H1 (cell line): Measurements from ENCODE around the gene FNDC5. TPM values are rescaled to one million over a fixed set of nuclear protein-coding genes. Genes with fewer than 3 reads are reported as not detected.

Experiments used
- CTCF ChIA-PET: fragments of 300-600 bp; sonication (Branson Sonifier 250); formaldehyde crosslinking; loops from one replicate; lab custom pipeline; 2021; ENCODE audit not compliant: partially characterized antibody; lab: Charles Lee
- POLR2A ChIA-PET: fragments of 300-600 bp; sonication (Branson Sonifier 250); formaldehyde crosslinking; loops from one replicate; lab custom pipeline; 2021; ENCODE audit warnings: inconsistent platforms; ENCODE audit not compliant: partially characterized antibody; lab: Charles Lee
- DNase-seq, 2 experiments: peaks; one replicate each; pipeline versions ENCODE4 v3.0.0 to v3.0.0-alpha.2; 2010 to 2022; ENCODE audit warnings: low spot score in 2 of 2, low read depth in 1 of 2, mixed read lengths in 1 of 2
- FAIRE-seq: peaks from 2 replicates; lab custom pipeline; 2011; peaks lifted over from hg19 to GRCh38; lab: Jason Lieb, UNC
- H2AFZ ChIP-seq: 2 replicates; pipeline ENCODE4 v1.8.1; 2012; ENCODE audit warnings: low read length, inconsistent platforms
- H2AK5ac ChIP-seq: 2 replicates; pipeline ENCODE4 v1.6.1; 2013; ENCODE audit warnings: low read depth, low read length
- H2BK120ac ChIP-seq: replicated peaks from 2 replicates; pipeline ENCODE3; 2013; ENCODE audit warnings: low read depth, low read length, inconsistent platforms
- H2BK12ac ChIP-seq: 2 replicates; pipeline ENCODE4 v1.6.1; 2013; ENCODE audit warnings: low read depth, low read length
- H2BK15ac ChIP-seq: 2 replicates; pipeline ENCODE4 v1.6.1; 2013; ENCODE audit warnings: low read length
- H2BK20ac ChIP-seq: 2 replicates; pipeline ENCODE4 v1.6.1; 2013; ENCODE audit warnings: low read length
- H2BK5ac ChIP-seq: 2 replicates; pipeline ENCODE4 v1.6.1; 2013; ENCODE audit warnings: low read depth, low read length
- H3K14ac ChIP-seq: 2 replicates; pipeline ENCODE4 v1.6.1; 2013; ENCODE audit warnings: inconsistent platforms; ENCODE audit not compliant: insufficient read length
- H3K18ac ChIP-seq: 2 replicates; pipeline ENCODE4 v1.6.1; 2013; ENCODE audit warnings: low read length; ENCODE audit errors: extremely low read depth
- H3K23ac ChIP-seq: 2 replicates; pipeline ENCODE4 v1.6.1; 2013; ENCODE audit warnings: inconsistent platforms; ENCODE audit not compliant: insufficient read length
- H3K23me2 ChIP-seq: 2 replicates; pipeline ENCODE4 v1.6.1; 2013; ENCODE audit warnings: low read depth, low read length
- H3K27ac ChIP-seq: 2 replicates; pipeline ENCODE4 v1.6.1; 2011; ENCODE audit warnings: low read depth, low read length, inconsistent platforms
- H3K27me3 ChIP-seq, 4 experiments: replicated peaks in 1 of 4; 1 replicate in 1 of 4; 2 replicates in 3 of 4; pipeline versions ENCODE4 v1.6.1 to v1.8.1; 2011 to 2013; ENCODE audit warnings: low read length in 3 of 4, mild to moderate bottlenecking in 3 of 4, inconsistent platforms in 2 of 4, mixed read lengths in 2 of 4, moderate library complexity in 1 of 4; ENCODE audit not compliant: control insufficient read depth in 3 of 4, insufficient read depth in 3 of 4; ENCODE audit errors: extremely low read depth in 1 of 4
- H3K36me3 ChIP-seq, 4 experiments: 2 replicates each; pipeline versions ENCODE4 v1.6.1 to v1.8.1; 2011 to 2013; ENCODE audit warnings: mild to moderate bottlenecking in 4 of 4, low read length in 3 of 4, moderate library complexity in 2 of 4, control low read depth in 1 of 4, inconsistent platforms in 1 of 4; ENCODE audit not compliant: insufficient read depth in 4 of 4, control insufficient read depth in 2 of 4
- H3K4ac ChIP-seq: replicated peaks from 2 replicates; pipeline ENCODE3; 2013; ENCODE audit warnings: low read length, low read depth, mixed read lengths, inconsistent platforms; ENCODE audit not compliant: insufficient read length
- H3K4me1 ChIP-seq, 4 experiments: replicated peaks in 1 of 4; 1 replicate in 1 of 4; 2 replicates in 3 of 4; pipeline versions ENCODE4 v1.6.1 to v1.8.1; 2011 to 2013; ENCODE audit warnings: low read length in 3 of 4, inconsistent platforms in 2 of 4, mixed read lengths in 1 of 4; ENCODE audit not compliant: insufficient read depth in 4 of 4, control insufficient read depth in 3 of 4
- H3K4me2 ChIP-seq, 2 experiments: 2 replicates each; pipeline versions ENCODE4 v1.6.1 to v1.8.1; 2011 to 2013; ENCODE audit warnings: low read depth in 2 of 2, low read length in 2 of 2, control low read depth in 1 of 2, inconsistent platforms in 1 of 2, mild to moderate bottlenecking in 1 of 2; ENCODE audit not compliant: insufficient read depth in 1 of 2
- H3K4me3 ChIP-seq, 4 experiments: fragments of 200-600, 300-600 bp in 1 of 4; sonication (generic), shearing (Covaris generic), sonication (Bioruptor Twin) in 1 of 4; 2 replicates each; pipeline versions ENCODE4 v1.5.1 to v1.8.1; 2011 to 2016; ENCODE audit warnings: low read length in 4 of 4, low read depth in 3 of 4, control low read depth in 2 of 4, inconsistent platforms in 2 of 4, mild to moderate bottlenecking in 2 of 4, mixed read lengths in 1 of 4, moderate library complexity in 1 of 4; ENCODE audit not compliant: insufficient read depth in 2 of 4; ENCODE audit errors: extremely low read depth in 1 of 4
- H3K56ac ChIP-seq: replicated peaks from 2 replicates; pipeline ENCODE3; 2013; ENCODE audit warnings: low read depth, mild to moderate bottlenecking, mixed read lengths, low read length, inconsistent platforms; ENCODE audit not compliant: insufficient read length
- H3K79me1 ChIP-seq: 2 replicates; pipeline ENCODE4 v1.6.1; 2013; ENCODE audit warnings: low read depth, low read length, control low read depth
- H3K79me2 ChIP-seq, 2 experiments: 2 replicates each; pipeline versions ENCODE4 v1.6.1 to v1.8.1; 2012 to 2013; ENCODE audit warnings: low read length in 2 of 2, mild to moderate bottlenecking in 2 of 2, inconsistent platforms in 1 of 2; ENCODE audit not compliant: insufficient read depth in 2 of 2, control insufficient read depth in 1 of 2
- H3K9ac ChIP-seq, 4 experiments: replicated peaks in 1 of 4; 1 replicate in 1 of 4; 2 replicates in 3 of 4; pipeline versions ENCODE4 v1.6.1 to v1.8.1; 2011 to 2013; ENCODE audit warnings: low read depth in 3 of 4, low read length in 3 of 4, control low read depth in 2 of 4, mild to moderate bottlenecking in 2 of 4, moderate library complexity in 2 of 4, inconsistent platforms in 1 of 4; ENCODE audit errors: extremely low read depth in 1 of 4
- H3K9me3 ChIP-seq, 2 experiments: 2 replicates each; pipeline versions ENCODE4 v1.6.1 to v1.8.1; 2012 to 2013; ENCODE audit warnings: mild to moderate bottlenecking in 2 of 2, moderate library complexity in 2 of 2, control low read depth in 1 of 2, inconsistent platforms in 1 of 2, low read depth in 1 of 2, low read length in 1 of 2, mixed read lengths in 1 of 2; ENCODE audit not compliant: insufficient read depth in 2 of 2
- H4K20me1 ChIP-seq, 2 experiments: replicated peaks in 1 of 2; 2 replicates each; pipeline versions ENCODE3 to v1.8.1; 2011 to 2013; ENCODE audit warnings: inconsistent platforms in 2 of 2, low read length in 2 of 2, mild to moderate bottlenecking in 1 of 2; ENCODE audit not compliant: insufficient read depth in 2 of 2, control insufficient read depth in 1 of 2
- H4K5ac ChIP-seq: 2 replicates; pipeline ENCODE4 v1.6.1; 2013; ENCODE audit warnings: low read length, low read depth, mixed read lengths, inconsistent platforms; ENCODE audit not compliant: insufficient read length
- H4K8ac ChIP-seq: 2 replicates; pipeline ENCODE4 v1.8.0; 2013; ENCODE audit warnings: mild to moderate bottlenecking, moderate library complexity, low read length, inconsistent platforms; ENCODE audit not compliant: insufficient read depth; ENCODE audit errors: extremely low read depth
- H4K91ac ChIP-seq: replicated peaks from 2 replicates; pipeline ENCODE3; 2013; ENCODE audit warnings: low read length, mixed read lengths, inconsistent platforms; ENCODE audit not compliant: insufficient read length
- EZH2 ChIP-seq: fragments of 200-600 bp; sonication (generic); IDR thresholded peaks from 2 replicates; pipeline ENCODE4 v1.7.1; 2012; ENCODE audit warnings: low read depth, mild to moderate bottlenecking, moderate library complexity, low read length, inconsistent platforms; ENCODE audit not compliant: severe bottlenecking
- GABPA ChIP-seq: IDR thresholded peaks from 2 replicates; pipeline ENCODE4 v1.6.1; 2011; ENCODE audit warnings: mild to moderate bottlenecking, low read length, moderate library complexity, borderline replicate concordance; ENCODE audit not compliant: insufficient read depth
- POLR2A ChIP-seq, 2 experiments: IDR thresholded peaks; 1 replicate in 1 of 2; 2 replicates in 1 of 2; pipeline ENCODE4 v1.6.1; 2011; ENCODE audit warnings: low read depth in 2 of 2, low read length in 2 of 2, mild to moderate bottlenecking in 2 of 2; ENCODE audit errors: control extremely low read depth in 1 of 2
- RBBP5 ChIP-seq: IDR thresholded peaks from 2 replicates; pipeline ENCODE4 v1.7.1; 2012; ENCODE audit warnings: low read depth, mild to moderate bottlenecking, inconsistent platforms, low read length, moderate library complexity, borderline replicate concordance
- RFX5 ChIP-seq: IDR thresholded peaks from 2 replicates; pipeline ENCODE4 v1.6.1; 2011; ENCODE audit warnings: low read depth, low read length, improper control_type of control experiment, borderline replicate concordance
- SIRT6 ChIP-seq: IDR thresholded peaks from one replicate; pipeline ENCODE4 v1.7.1; 2012; ENCODE audit warnings: low read length, inconsistent platforms
- SP2 ChIP-seq: IDR thresholded peaks from 2 replicates; pipeline ENCODE4 v1.6.1; 2012; ENCODE audit warnings: mild to moderate bottlenecking, low read length, inconsistent platforms
- SP4 ChIP-seq: IDR thresholded peaks from 2 replicates; pipeline ENCODE4 v1.6.1; 2012; ENCODE audit warnings: low read length, inconsistent platforms
- USF2 ChIP-seq: IDR thresholded peaks from 2 replicates; pipeline ENCODE4 v1.6.1; 2011; ENCODE audit warnings: low read length, improper control_type of control experiment
- WGBS, 2 experiments: shearing (Covaris generic) in 1 of 2; methylation state at CpG; one replicate each; pipeline versions ENCODE4 v1.1.6 to v1.1.7; 2013 to 2015; ENCODE audit warnings: low lambda C conversion rate in 2 of 2, mixed read lengths in 2 of 2, inconsistent platforms in 1 of 2, low coverage in 1 of 2, missing lambda C conversion rate in 1 of 2; ENCODE audit not compliant: insufficient replicate concordance in 2 of 2, insufficient coverage in 1 of 2, insufficient read length in 1 of 2; ENCODE audit errors: extremely low coverage in 1 of 2, missing lambda C conversion rate in 1 of 2; 5-methylcytosine and 5-hydroxymethylcytosine counted together
- polyA plus RNA-seq, 7 experiments: library from polyadenylated mRNA; depleted of rRNA in 3 of 7; stranded (reverse) in 5 of 7; unstranded in 2 of 7; fragments of >200 nt in 5 of 7; fragments of 200-250 nt in 2 of 7; gene quantifications; 1 replicate in 5 of 7; 2 replicates in 1 of 7; 4 replicates in 1 of 7; pipeline versions ENCODE4 v1.2.1 to v1.2.3, GENCODE V29; 2011 to 2013; ENCODE audit warnings: missing spikeins in 2 of 7, mixed read lengths in 2 of 7
- total RNA-seq: library from RNA; stranded (reverse); fragmentation: NEBNext Ultra II Directional; extraction: Animal tissue kit (Norgen Biotek cat#: 25700); gene quantifications from 2 replicates; pipeline ENCODE4 v1.2.1, GENCODE V29; 2021

FNDC5 gene
- total and polyA plus RNA-seq, 2 of the 8 experiments (the other 6 are each of a cell fraction or from before 2014, with no cell fraction given) = 1.8 to 2.0 TPM

DNA sequence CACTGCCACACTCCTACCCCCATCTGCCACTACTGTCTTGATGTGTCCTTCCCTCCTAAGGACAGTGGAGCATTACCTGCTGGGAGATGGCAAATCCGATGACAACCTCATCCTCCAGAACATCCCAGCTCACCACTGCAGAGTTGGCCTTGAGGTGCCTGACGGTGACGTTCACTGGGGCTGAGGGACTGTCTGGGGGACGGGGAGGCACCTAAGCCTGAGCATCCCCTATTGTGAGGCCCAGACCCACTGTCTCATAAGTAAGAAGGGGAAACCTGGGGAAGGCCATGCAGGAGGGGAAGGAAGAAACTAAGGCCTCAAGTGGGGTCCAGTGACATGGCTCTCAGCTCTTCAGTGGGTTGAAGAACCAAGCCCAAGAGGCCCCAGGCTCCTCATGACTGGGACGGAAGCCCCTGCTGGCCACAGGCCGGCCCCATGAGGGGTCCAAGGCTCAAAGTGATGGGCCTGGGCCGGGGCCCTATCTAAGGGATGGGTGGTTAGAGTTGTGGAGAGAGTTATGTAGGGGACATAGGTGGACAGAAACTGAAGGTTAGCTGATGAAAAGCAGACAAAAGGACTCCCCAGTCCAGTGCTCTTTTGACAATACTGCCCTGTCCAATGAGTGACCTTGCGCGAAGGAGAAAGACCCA, 1.8 kb downstream of the FNDC5 start:
- Histone ChIP-seq H3K79me1 (no peaks in the 10 kb centered on the region), H3K4me3 (no peak overlapping the region), H3K4me2 (no peak overlapping the region), H3K79me2 (no peaks in the 10 kb centered on the region), H3K9ac (no peak overlapping the region), H4K91ac (no peak overlapping the region), H3K14ac (no peak overlapping the region), H2BK15ac (no peak overlapping the region), H2BK20ac (no peak overlapping the region), H3K4me1 (peaks cover 3 to 23% (median 18%) of the 10 kb centered on the region in 4 experiments), H2AFZ (no peak overlapping the region), H3K4ac (no peak overlapping the region), H2BK120ac (no peak overlapping the region), H2BK12ac (no peak overlapping the region), H3K27ac (no peak overlapping the region), H2AK5ac (no peak overlapping the region), H3K18ac (no peak overlapping the region), H3K23ac (no peak overlapping the region), H2BK5ac (no peak overlapping the region), H4K5ac (no peak overlapping the region), H3K56ac (no peak overlapping the region), H3K23me2 (peaks cover 6% of the 10 kb centered on the region; the same call in 1 of the 2 replicates), H3K27me3 (peaks cover 6 to 35% (median 28%) of the 10 kb centered on the region in 4 experiments), H4K20me1 (peaks cover 0 to 2% of the 10 kb centered on the region in 2 experiments), H3K36me3 (no peaks in the 10 kb centered on the region; a peak in 1 of 8 replicates), H4K8ac (no peak overlapping the region), H3K9me3 (no peaks in the 10 kb centered on the region)
- ChIA-PET CTCF (interaction anchor here (0.7 to 1.0 kb wide), 3 partner anchors 9 to 171 kb away, joined by 3 to 4 read pairs (median 3); no protein-coding TSS in a partner anchor), POLR2A (interaction anchor here (0.6 to 1.6 kb wide), 5 partner anchors 10 to 93 kb away, joined by 3 to 5 read pairs (median 3); partner anchors contain the start of genes S100PBP and YARS1)
- no peak for FAIRE-seq
- no peak for DNase-seq
- WGBS, 2 experiments = 96% methylated on average over 9 of the region's 9 CpGs; no CpG with 5 or more reads in 1 of the 2 experiments
- TF ChIP-seq USF2 (no peak), GABPA (no peak), POLR2A (IDR thresholded peaks at IDR 0.05; ENCODE audit: control extremely low read depth in 1 of 2, low read depth in 2 of 2, low read length in 2 of 2) (no peak), SP2 (no peak), RFX5 (no peak), RBBP5 (no peak), EZH2 (no peak), SIRT6 (no peak), SP4 (no peak)
